HepG2 (cell line): ENCODE results near the gene GMPR. TPM values are rescaled to one million over a fixed set of nuclear protein-coding genes. Genes with fewer than 3 reads are reported as not detected.

Source experiments
- ATAC-seq: fragments of 200-7000 bp; cut with Tn5 transposase; 3 replicates; pipeline ENCODE4 v1.9.1; 2020; ENCODE audit warnings: mild to moderate bottlenecking, moderate library complexity
- BruUV-seq: library from RNA; stranded (reverse); fragments of 400-500 nt; replicated peaks from 2 replicates; lab custom pipeline; 2021; lab: Mats Ljungman, UMichigan
- CTCF ChIA-PET: fragments of 300-600 bp; formaldehyde crosslinking; extraction: SDS; loops from one replicate; lab custom pipeline; 2021; ENCODE audit warnings: low total read pairs, inconsistent platforms, low intra/inter-chr PET ratio; lab: Yijun Ruan, JAX
- POLR2A ChIA-PET: fragments of 350-600 bp; sonication (Branson Sonifier 250); formaldehyde crosslinking; loops from one replicate; lab custom pipeline; 2020; ENCODE audit warnings: antibody characterized with exemption, inconsistent platforms; lab: Yijun Ruan, JAX
- DNase-seq: peaks from one replicate; pipeline ENCODE4 v3.0.0-alpha.2; 2015; ENCODE audit warnings: low spot score
- FAIRE-seq: peaks from 3 replicates; lab custom pipeline; 2011; peaks lifted over from hg19 to GRCh38; lab: Jason Lieb, UNC
- H2AFZ ChIP-seq: one replicate; pipeline ENCODE4 v1.6.1; 2011; ENCODE audit warnings: low read length, inconsistent platforms
- H3K27ac ChIP-seq: fragments of 300-600 bp; 3 replicates; pipeline ENCODE4 v1.8.0; 2011; ENCODE audit warnings: mixed run types, mild to moderate bottlenecking, mixed read lengths, low read length, inconsistent platforms; ENCODE audit not compliant: insufficient read depth; ENCODE audit errors: extremely low read length
- H3K27me3 ChIP-seq, 2 experiments: fragments of 200-600 bp in 1 of 2; 2 replicates in 1 of 2; 3 replicates in 1 of 2; pipeline versions ENCODE4 v1.6.0 to v1.8.0; 2011; ENCODE audit warnings: low read length in 2 of 2, mild to moderate bottlenecking in 2 of 2, moderate library complexity in 2 of 2, inconsistent platforms in 1 of 2; ENCODE audit not compliant: insufficient read depth in 2 of 2, control insufficient read depth in 1 of 2
- H3K36me3 ChIP-seq, 2 experiments: fragments of 200-600 bp in 1 of 2; replicated peaks in 1 of 2; 2 replicates in 1 of 2; 3 replicates in 1 of 2; pipeline versions ENCODE4 v1.5.1 to v1.8.0; 2011; ENCODE audit warnings: low read length in 2 of 2, inconsistent platforms in 1 of 2; ENCODE audit not compliant: insufficient read depth in 2 of 2, control insufficient read depth in 1 of 2
- H3K4me1 ChIP-seq: 2 replicates; pipeline ENCODE4 v1.5.1; 2012; ENCODE audit warnings: low read length, inconsistent platforms; ENCODE audit not compliant: insufficient read depth
- H3K4me2 ChIP-seq: 2 replicates; pipeline ENCODE4 v1.6.0; 2011; ENCODE audit warnings: low read depth, low read length, inconsistent platforms
- H3K4me3 ChIP-seq, 3 experiments: fragments of 200-600 bp in 1 of 3; sonication (generic), shearing (Covaris generic) in 1 of 3; replicated peaks in 1 of 3; 2 replicates each; pipeline ENCODE4 v1.5.1; 2011 to 2016; ENCODE audit warnings: low read length in 3 of 3, inconsistent platforms in 2 of 3, low read depth in 2 of 3, mild to moderate bottlenecking in 2 of 3, control low read depth in 1 of 3, mixed read lengths in 1 of 3; ENCODE audit not compliant: insufficient read depth in 1 of 3
- H3K79me2 ChIP-seq: one replicate; pipeline ENCODE4 v1.6.1; 2011; ENCODE audit warnings: low read length, inconsistent platforms; ENCODE audit not compliant: insufficient read depth
- H3K9ac ChIP-seq: 2 replicates; pipeline ENCODE4 v1.6.0; 2011; ENCODE audit warnings: mild to moderate bottlenecking, low read depth, low read length, inconsistent platforms; ENCODE audit not compliant: insufficient read depth
- H3K9me3 ChIP-seq: 2 replicates; pipeline ENCODE4 v1.5.1; 2012; ENCODE audit warnings: mild to moderate bottlenecking, low read length
- H4K20me1 ChIP-seq: 2 replicates; pipeline ENCODE4 v1.6.0; 2011; ENCODE audit warnings: inconsistent platforms, mild to moderate bottlenecking, low read length, moderate library complexity; ENCODE audit not compliant: insufficient read depth
- CREB1 ChIP-seq, 2 experiments: fragments of 450-650 bp in 1 of 2; IDR thresholded peaks; 2 replicates each; pipeline ENCODE4 v1.6.1; 2016 to 2017; ENCODE audit warnings: control low read depth in 1 of 2, mild to moderate bottlenecking in 1 of 2, missing compliant biosample characterization in 1 of 2, missing genetic modification characterization in 1 of 2
- KDM2A ChIP-seq: sonication (generic); formaldehyde crosslinking; IDR thresholded peaks from 2 replicates; pipeline ENCODE4 v1.4.0; 2020; ENCODE audit warnings: low read depth, missing genetic modification reagents, borderline replicate concordance
- ZNF350 ChIP-seq: sonication (generic); formaldehyde crosslinking; IDR thresholded peaks from 2 replicates; pipeline ENCODE4 v1.4.0; 2020; ENCODE audit warnings: mild to moderate bottlenecking, low read depth, missing genetic modification reagents, borderline replicate concordance
- WGBS: methylation state at CpG from one replicate; pipeline ENCODE4 v1.1.6; 2017; ENCODE audit warnings: low lambda C conversion rate; 5-methylcytosine and 5-hydroxymethylcytosine counted together
- in situ Hi-C: cut with HindIII; loops from 2 replicates; pipeline ENCODE4 v1.10.0; 2017; ENCODE audit warnings: low pct_unique_long_range_greater_than_20kb; ENCODE audit not compliant: extremely low pct_ligation_motif_present
- intact Hi-C: fragments of 100-400 bp; cut with micrococcal nuclease; formaldehyde crosslinking; loops from one replicate; pipeline ENCODE4 v1.10.0; 2022; ENCODE audit not compliant: unreplicated experiment
- polyA plus RNA-seq, 8 experiments: library from polyadenylated mRNA; depleted of rRNA in 3 of 8; stranded (reverse) in 7 of 8; unstranded in 1 of 8; fragments of >200 nt; fragmentation: Illumina TruSeq in 4 of 8; extraction: Trizol in 4 of 8; gene quantifications; 2 replicates each; pipeline versions ENCODE4 v1.2.1 to v1.2.3, GENCODE V29; 2011 to 2016; ENCODE audit warnings: low read depth in 4 of 8, missing spikeins in 1 of 8, mixed read lengths in 1 of 8; ENCODE audit not compliant: insufficient read depth in 1 of 8
- total RNA-seq, 5 experiments: library from RNA; depleted of rRNA; stranded (reverse); fragments of >200 nt; fragmentation: Illumina TruSeq; extraction: Trizol; gene quantifications; 2 replicates each; pipeline ENCODE4 v1.2.3, GENCODE V29; 2016; ENCODE audit warnings: low read depth in 1 of 5

GMPR gene
- total and polyA plus RNA-seq, 2 of the 13 experiments (the other 11 are each of a cell fraction or from before 2014, with no cell fraction given): not detected

DNA sequence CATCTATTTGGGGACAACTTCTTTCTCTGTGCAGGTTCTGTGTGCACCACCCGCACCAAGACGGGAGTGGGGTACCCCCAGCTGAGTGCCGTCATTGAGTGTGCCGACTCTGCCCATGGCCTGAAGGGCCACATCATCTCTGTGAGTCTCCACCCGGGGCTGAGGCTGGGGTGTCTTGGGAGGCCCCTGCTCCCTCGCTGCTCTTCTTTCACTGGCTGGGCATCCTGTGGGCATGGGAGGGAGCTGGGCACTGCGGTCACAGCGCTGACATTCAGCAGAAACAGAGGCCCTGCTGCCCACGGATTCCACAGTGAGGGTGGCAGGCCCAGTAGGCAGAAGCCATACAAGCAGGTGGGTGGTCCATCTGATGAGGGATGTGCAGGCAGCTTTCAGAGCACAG, 40.4 kb downstream of the GMPR start:
- Histone ChIP-seq H3K79me2 (no peaks in the 10 kb centered on the region), H3K4me2 (no peak overlapping the region), H3K27ac (no peak overlapping the region), H3K9ac (no peak overlapping the region), H3K4me3 (no peak overlapping the region), H4K20me1 (no peaks in the 10 kb centered on the region), H3K27me3 (peaks cover 4 to 17% of the 10 kb centered on the region in 2 experiments; a peak in 4 of 5 replicates), H3K36me3 (no peaks in the 10 kb centered on the region), H3K9me3 (no peaks in the 10 kb centered on the region), H3K4me1 (peaks cover 15% of the 10 kb centered on the region), H2AFZ (no peak overlapping the region)
- ATAC-seq (no peak), FAIRE-seq (no peak), DNase-seq (no peak)
- ChIA-PET POLR2A (no interaction called here), CTCF (no interaction called here)
- no TSS peak for BruUV-seq
- TF ChIP-seq KDM2A (CRISPR knock-in tag): no peak
- 46% methylated on average over 3 of the region's 9 CpGs for WGBS
- in situ Hi-C loops: no loop called here
- intact Hi-C loops: no loop called here

DNA sequence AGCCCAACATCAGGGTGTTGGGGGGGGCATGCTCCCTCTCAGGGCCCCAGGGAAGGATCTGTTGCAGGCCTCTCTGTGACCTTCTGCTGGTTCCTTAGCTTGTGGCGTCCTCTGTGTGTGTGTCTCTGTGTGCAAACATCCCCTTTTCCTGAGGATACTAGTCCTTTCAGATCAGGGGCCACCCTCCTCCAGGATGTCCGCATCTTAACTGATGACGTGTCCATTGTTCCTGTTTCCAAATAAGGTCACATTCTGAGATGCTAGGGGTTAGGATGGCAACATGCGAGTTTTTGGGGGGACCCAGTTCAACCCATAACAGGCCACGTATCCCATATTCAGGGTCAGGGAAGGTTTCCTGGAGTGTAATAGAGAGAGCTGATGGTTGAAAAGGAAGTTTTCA, 40.9 kb downstream of the GMPR start:
- H3K9ac ChIP-seq: no peak overlapping the region
- 32% methylated on average over 5 of the region's 5 CpGs for WGBS
- in situ Hi-C loops (no loop called here), intact Hi-C loops (no loop called here)
- H3K4me1 ChIP-seq: peaks cover 15% of the 10 kb centered on the region
- H3K36me3 ChIP-seq: no peaks in the 10 kb centered on the region
- DNase-seq (no peak), FAIRE-seq (no peak), ATAC-seq (no peak)
- TF ChIP-seq CREB1 (IDR thresholded peaks at IDR 0.05) (peak; percentile 70), CREB1 (CRISPR knock-in tag; IDR thresholded peaks at IDR 0.05) (no peak), ZNF350 (no peak)
- H3K27ac ChIP-seq: no peak overlapping the region
- H3K79me2 ChIP-seq: no peaks in the 10 kb centered on the region
- no peak overlapping the region for H2AFZ ChIP-seq
- H4K20me1 ChIP-seq: no peaks in the 10 kb centered on the region
- no peak overlapping the region for H3K4me3 ChIP-seq
- H3K9me3 ChIP-seq: no peaks in the 10 kb centered on the region
- ChIA-PET CTCF (no interaction called here), POLR2A (no interaction called here)
- BruUV-seq: no TSS peak
- H3K4me2 ChIP-seq: no peak overlapping the region
- peaks cover 4 to 17% of the 10 kb centered on the region in 2 experiments; a peak in 4 of 5 replicates for H3K27me3 ChIP-seq
